Natural killer cell (primary cell): ENCODE measurements around the gene MUC4. TPM values are rescaled to one million over a fixed set of nuclear protein-coding genes. Genes with fewer than 3 reads are reported as not detected.

ENCODE experiments used
- ATAC-seq, 3 donors: fragments of 150-1000 bp in 2 of 3; fragments of 200-7000 bp in 1 of 3; cut with Tn5 transposase; 1 replicate in 1 of 3; 2 replicates in 2 of 3; pipeline ENCODE4 v1.10.0; 2021; ENCODE audit warnings: mild to moderate bottlenecking in 2 of 3, moderate library complexity in 2 of 3
- DNase-seq, 2 donors: peaks; one replicate each; pipeline versions ENCODE4 v3.0.0 to v3.0.0-alpha.2; 2013 to 2021; ENCODE audit warnings: mixed read lengths in 1 of 2
- H3K27ac ChIP-seq: one replicate; pipeline ENCODE4 v1.5.1; 2013; ENCODE audit warnings: mild to moderate bottlenecking, low read length
- H3K27me3 ChIP-seq: one replicate; pipeline ENCODE4 v1.6.1; 2013; ENCODE audit warnings: low read length; ENCODE audit not compliant: control insufficient read depth, insufficient read depth
- H3K36me3 ChIP-seq: one replicate; pipeline ENCODE4 v1.6.1; 2013; ENCODE audit warnings: low read length; ENCODE audit not compliant: control insufficient read depth, insufficient read depth
- H3K4me1 ChIP-seq: one replicate; pipeline ENCODE4 v1.6.1; 2013; ENCODE audit warnings: low read length; ENCODE audit not compliant: control insufficient read depth, insufficient read depth
- H3K4me3 ChIP-seq: one replicate; pipeline ENCODE4 v1.5.1; 2013; ENCODE audit warnings: low read length
- H3K9me3 ChIP-seq: one replicate; pipeline ENCODE4 v1.6.1; 2013; ENCODE audit warnings: low read length; ENCODE audit not compliant: control insufficient read depth, insufficient read depth
- H3K27ac Mint-ChIP-seq, 2 donors: one replicate each; pipeline ENCODE4 v1.8.0; 2022; ENCODE audit warnings: mild to moderate bottlenecking in 2 of 2, mixed read lengths in 2 of 2, moderate library complexity in 1 of 2
- H3K27me3 Mint-ChIP-seq, 2 donors: one replicate each; pipeline ENCODE4 v1.8.0; 2022; ENCODE audit warnings: low read depth in 2 of 2, mixed read lengths in 2 of 2
- H3K36me3 Mint-ChIP-seq: one replicate; pipeline ENCODE4 v1.8.0; 2022; ENCODE audit warnings: mixed read lengths
- H3K4me1 Mint-ChIP-seq, 2 donors: one replicate each; pipeline ENCODE4 v1.8.0; 2022; ENCODE audit warnings: mixed read lengths in 2 of 2
- H3K4me3 Mint-ChIP-seq: one replicate; pipeline ENCODE4 v1.8.0; 2022; ENCODE audit warnings: mild to moderate bottlenecking, moderate library complexity, mixed read lengths
- H3K9me3 Mint-ChIP-seq, 2 donors: one replicate each; pipeline ENCODE4 v1.8.0; 2022; ENCODE audit warnings: mixed read lengths in 2 of 2
- WGBS: methylation state at CpG from one replicate; pipeline ENCODE4 v1.1.7; 2013; ENCODE audit warnings: missing lambda C conversion rate; ENCODE audit not compliant: insufficient coverage; 5-methylcytosine and 5-hydroxymethylcytosine counted together
- intact Hi-C: fragments of 100-400 bp; cut with micrococcal nuclease; formaldehyde crosslinking; loops from one replicate; pipeline ENCODE4 v1.14.2; 2022
- total RNA-seq, 4 donors: library from RNA; stranded (reverse); fragments of 120-200 nt in 1 of 4; gene quantifications; one replicate each; pipeline versions ENCODE4 v1.2.3 to v1.2.4, GENCODE V29; 2013 to 2022
- TF ChIP-seq, protein P1 (sequence below): fragments of 200-600 bp; IDR thresholded peaks from one replicate; pipeline ENCODE4 v1.8.0; 2022; ENCODE audit warnings: antibody characterized with exemption

MUC4 gene
- total RNA-seq, 3 donors from 2014 or later (not counting 1 experiment from before 2014, with no cell fraction given), result 0.05 to 1.7 (median 0.38) TPM

DNA sequence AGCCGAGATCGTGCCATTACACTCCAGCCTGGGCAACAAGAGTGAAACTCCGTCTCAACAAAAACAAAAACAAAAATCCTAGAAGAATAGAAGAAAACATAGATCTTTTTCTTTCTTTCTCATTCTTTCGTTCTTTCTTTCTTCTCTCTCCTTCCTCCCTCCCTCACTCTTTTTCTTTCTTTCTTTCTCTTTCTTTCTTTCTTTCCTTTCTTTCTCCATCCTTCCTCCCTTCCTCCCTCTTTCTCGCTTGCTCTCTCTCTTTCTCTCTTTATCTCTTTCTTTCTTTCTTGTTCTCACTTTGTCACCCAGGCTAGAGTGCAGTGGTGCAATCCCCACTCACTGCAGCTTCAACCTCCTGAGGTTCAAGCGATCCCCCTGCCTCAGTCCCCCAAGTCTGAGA is 33.8 kb upstream of the MUC4 start:
- WGBS, result 94% methylated on average over 5 of the region's 6 CpGs
- Mint-ChIP-seq H3K4me3 (no peak overlapping the region), H3K27me3 (no peaks in the 10 kb centered on the region), H3K27ac (no peak overlapping the region), H3K9me3 (no peaks in the 10 kb centered on the region), H3K36me3 (no peaks in the 10 kb centered on the region), H3K4me1 (peaks cover 0 to under 1% of the 10 kb centered on the region in 2 donors)
- intact Hi-C loops, result no loop called here
- Histone ChIP-seq H3K27me3 (no peaks in the 10 kb centered on the region), H3K9me3 (no peaks in the 10 kb centered on the region), H3K36me3 (no peaks in the 10 kb centered on the region), H3K27ac (no peak overlapping the region), H3K4me1 (no peaks in the 10 kb centered on the region), H3K4me3 (no peak overlapping the region)
- no peak for ATAC-seq
- no peak for DNase-seq
- TF ChIP-seq, protein P1, sequence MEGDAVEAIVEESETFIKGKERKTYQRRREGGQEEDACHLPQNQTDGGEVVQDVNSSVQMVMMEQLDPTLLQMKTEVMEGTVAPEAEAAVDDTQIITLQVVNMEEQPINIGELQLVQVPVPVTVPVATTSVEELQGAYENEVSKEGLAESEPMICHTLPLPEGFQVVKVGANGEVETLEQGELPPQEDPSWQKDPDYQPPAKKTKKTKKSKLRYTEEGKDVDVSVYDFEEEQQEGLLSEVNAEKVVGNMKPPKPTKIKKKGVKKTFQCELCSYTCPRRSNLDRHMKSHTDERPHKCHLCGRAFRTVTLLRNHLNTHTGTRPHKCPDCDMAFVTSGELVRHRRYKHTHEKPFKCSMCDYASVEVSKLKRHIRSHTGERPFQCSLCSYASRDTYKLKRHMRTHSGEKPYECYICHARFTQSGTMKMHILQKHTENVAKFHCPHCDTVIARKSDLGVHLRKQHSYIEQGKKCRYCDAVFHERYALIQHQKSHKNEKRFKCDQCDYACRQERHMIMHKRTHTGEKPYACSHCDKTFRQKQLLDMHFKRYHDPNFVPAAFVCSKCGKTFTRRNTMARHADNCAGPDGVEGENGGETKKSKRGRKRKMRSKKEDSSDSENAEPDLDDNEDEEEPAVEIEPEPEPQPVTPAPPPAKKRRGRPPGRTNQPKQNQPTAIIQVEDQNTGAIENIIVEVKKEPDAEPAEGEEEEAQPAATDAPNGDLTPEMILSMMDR, result no peak

DNA sequence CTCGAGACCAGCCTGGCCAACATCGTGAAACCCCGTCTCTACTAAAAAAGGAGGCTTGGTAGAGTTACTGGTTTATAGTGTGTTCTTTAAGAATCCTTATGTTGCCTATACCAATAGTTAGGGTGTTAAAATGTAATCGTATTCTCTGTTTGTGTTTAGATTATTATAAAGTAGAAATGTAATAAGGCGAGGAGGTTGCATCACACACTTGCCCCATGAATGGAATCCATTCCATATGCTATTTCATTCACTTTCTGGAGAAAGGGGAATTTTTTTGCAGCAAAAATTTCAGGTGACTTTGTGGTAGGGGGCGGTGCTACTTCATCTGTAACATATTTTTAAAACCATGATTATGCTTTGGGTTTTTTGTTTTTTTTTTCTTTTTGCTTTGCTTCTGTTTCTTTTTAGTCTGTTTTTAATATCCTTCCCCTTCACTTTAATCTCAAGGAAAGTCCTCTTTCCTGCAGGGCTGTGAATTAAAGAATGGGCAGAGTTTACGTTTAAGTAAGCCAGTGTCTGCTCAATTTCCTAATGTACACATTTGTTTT is 33.0 kb upstream of the MUC4 start:
- Histone ChIP-seq H3K9me3 (no peaks in the 10 kb centered on the region), H3K4me1 (no peaks in the 10 kb centered on the region), H3K4me3 (no peak overlapping the region), H3K36me3 (no peaks in the 10 kb centered on the region), H3K27me3 (no peaks in the 10 kb centered on the region), H3K27ac (no peak overlapping the region)
- Mint-ChIP-seq H3K4me1 (no peaks in the 10 kb centered on the region), H3K27ac (no peak overlapping the region), H3K27me3 (no peaks in the 10 kb centered on the region), H3K36me3 (no peaks in the 10 kb centered on the region), H3K4me3 (no peak overlapping the region), H3K9me3 (no peaks in the 10 kb centered on the region)
- intact Hi-C loops, result no loop called here
- 92% methylated on average over 3 of the region's 7 CpGs for WGBS
- TF ChIP-seq, protein P1, result no peak
- no peak for DNase-seq
- no peak for ATAC-seq

DNA sequence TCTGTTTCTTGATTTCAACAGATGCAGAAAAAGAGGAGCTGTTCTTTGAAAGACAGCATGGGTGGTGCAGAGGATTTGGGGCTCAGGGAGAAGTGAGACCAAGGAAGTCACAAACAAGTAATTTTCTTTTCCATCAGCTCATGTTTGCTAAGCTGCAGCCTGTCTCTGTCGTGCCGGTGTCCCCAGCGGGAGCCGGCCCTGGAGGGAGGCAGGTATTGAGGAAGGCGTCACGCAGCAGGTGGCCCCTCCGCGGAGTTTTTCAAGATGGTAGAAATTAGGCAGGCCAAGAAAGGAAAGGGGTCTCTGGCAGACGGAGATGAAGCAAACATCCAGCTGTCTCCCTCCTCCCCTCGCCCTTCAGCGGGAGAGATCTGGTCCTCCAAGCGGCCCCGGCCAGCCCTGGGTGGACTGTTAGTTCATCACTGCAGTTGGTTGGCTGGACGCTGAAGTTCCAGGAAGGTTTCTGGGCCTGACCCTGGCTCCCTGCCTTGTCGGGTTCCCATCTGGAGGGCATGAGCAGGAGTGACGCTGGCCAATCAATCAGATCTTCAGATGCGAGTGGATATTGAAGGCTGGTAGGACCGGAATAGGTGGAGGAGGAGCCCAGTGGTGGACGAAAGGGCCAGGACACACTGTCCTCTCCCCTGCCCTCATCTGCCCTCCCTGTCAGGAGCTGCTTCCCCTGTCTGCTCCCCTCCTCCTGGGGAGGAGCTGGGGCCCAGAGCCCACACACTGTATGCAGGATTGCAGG is 27.7 kb upstream of the MUC4 start:
- no peaks in the 10 kb centered on the region for H3K27me3 ChIP-seq
- H3K9me3 ChIP-seq, result no peaks in the 10 kb centered on the region
- TF ChIP-seq, protein P1, result no peak
- no peaks in the 10 kb centered on the region for H3K4me1 ChIP-seq
- Mint-ChIP-seq H3K36me3 (no peaks in the 10 kb centered on the region), H3K27ac (no peak overlapping the region), H3K9me3 (no peaks in the 10 kb centered on the region), H3K4me3 (no peak overlapping the region), H3K4me1 (no peaks in the 10 kb centered on the region), H3K27me3 (no peaks in the 10 kb centered on the region)
- ATAC-seq (no peak), DNase-seq (no peak)
- 87% methylated on average over 19 of the region's 19 CpGs for WGBS
- H3K4me3 ChIP-seq, result no peak overlapping the region
- intact Hi-C loops, result no loop called here
- H3K36me3 ChIP-seq, result no peaks in the 10 kb centered on the region
- H3K27ac ChIP-seq, result no peak overlapping the region
